Measurements from ENCODE around the gene CAPN12. TPM values are rescaled to one million over a fixed set of nuclear protein-coding genes. Genes with fewer than 3 reads are reported as not detected.

Gene CAPN12
- polyA plus RNA-seq, 1 of the 3 experiments (the other 2 are of a cell fraction) = 3.0 TPM

- peaks cover 49% of the 10 kb centered on the region; the same call in 1 of the 2 replicates for H3K79me2 ChIP-seq (ENCODE audit: insufficient read depth)
- peaks cover 68 to 73% of the 10 kb centered on the region in 2 experiments for H3K36me3 ChIP-seq (replicated peaks in 1 of 2; ENCODE audit: control insufficient read depth in 1 of 2, insufficient read depth in 2 of 2, low read length in 1 of 2)
- peaks cover 0 to 8% of the 10 kb centered on the region in 2 experiments; a peak in 1 of 4 replicates for H3K4me1 ChIP-seq (ENCODE audit: control insufficient read depth in 1 of 2, insufficient read depth in 2 of 2, low read depth in 1 of 2, low read length in 1 of 2)
- H4K20me1 ChIP-seq (ENCODE audit: insufficient read depth) = 0 out of 2 replicates have a peak, but pooled peaks cover 4% of the 10 kb centered on the region
- H3K9ac ChIP-seq = no peak overlapping the region
- no peak for DNase-seq
- H3K4me3 ChIP-seq (ENCODE audit: low read depth in 2 of 2, low read length in 1 of 2) = no peak overlapping the region
- no peak overlapping the region for H3K4me2 ChIP-seq
- no peaks in the 10 kb centered on the region for H3K27me3 ChIP-seq (ENCODE audit: insufficient read depth)
- WGBS (ENCODE audit: low lambda C conversion rate) = 95% methylated on average over 9 of the region's 14 CpGs
- no peak overlapping the region for H2AFZ ChIP-seq (ENCODE audit: low read depth)
- TF ChIP-seq MAX (IDR thresholded peaks at IDR 0.05; ENCODE audit: low read depth) = no peak
- no peak for TF ChIP-seq PBX3 (IDR thresholded peaks at IDR 0.05)
- TF ChIP-seq CTCF (IDR thresholded peaks at IDR 0.05) = no peak
- no peak for TF ChIP-seq GATA2 (CRISPR knock-in tag; IDR thresholded peaks at IDR 0.05)
- no peak for TF ChIP-seq TAF1 (IDR thresholded peaks at IDR 0.05; ENCODE audit: borderline replicate concordance, low read depth, low read length)
- TF ChIP-seq TCF12 (IDR thresholded peaks at IDR 0.05) = no peak
- TF ChIP-seq MXI1 (IDR thresholded peaks at IDR 0.05; ENCODE audit: low read depth, low read length) = no peak
- no peak for TF ChIP-seq SIN3A (IDR thresholded peaks at IDR 0.05; ENCODE audit: borderline replicate concordance, low read depth, low read length)
- TF ChIP-seq ZBTB33 (IDR thresholded peaks at IDR 0.05; ENCODE audit: borderline replicate concordance, low read depth) = no peak
- TF ChIP-seq RXRA (IDR thresholded peaks at IDR 0.05; ENCODE audit: borderline replicate concordance, low read depth) = no peak
- TF ChIP-seq GABPA (IDR thresholded peaks at IDR 0.05; ENCODE audit: low read depth) = no peak
- no peak overlapping the region; a peak in 1 of 4 replicates for H3K27ac ChIP-seq (ENCODE audit: low read depth in 2 of 2, low read length in 1 of 2)
- H3K9me2 ChIP-seq = no peaks in the 10 kb centered on the region
- ChIA-PET POLR2A (interaction anchor here (0.6 kb wide), 1 partner anchor 165 kb away, joined by 4 read pairs; no protein-coding TSS in a partner anchor), CTCF (interaction anchor here (0.7 to 1.9 kb wide), 2 partner anchors 9 to 14 kb away, joined by 3 to 4 read pairs; no protein-coding TSS in a partner anchor)
- H3K9me3 ChIP-seq = no peaks in the 10 kb centered on the region
- H3F3A ChIP-seq (replicated peaks; ENCODE audit: insufficient read depth) = peaks cover 5% of the 10 kb centered on the region
These were observed 29.9 kb downstream of the CAPN12 start for GRCh38 chr19:38714354-38714778.

GRCh38 chr19:38713865-38714264 lies 30.4 kb downstream of the CAPN12 start:
- 97% methylated on average over 14 of the region's 14 CpGs for WGBS (ENCODE audit: low lambda C conversion rate)
- no peak overlapping the region for H3K9ac ChIP-seq
- ChIA-PET CTCF (interaction anchor here (0.7 to 1.9 kb wide), 3 partner anchors 9 to 14 kb away, joined by 3 to 4 read pairs (median 3); no protein-coding TSS in a partner anchor), POLR2A (no interaction called here)
- 0 out of 2 replicates have a peak, but pooled peaks cover 4% of the 10 kb centered on the region for H4K20me1 ChIP-seq (ENCODE audit: insufficient read depth)
- no peak overlapping the region for H3K4me3 ChIP-seq (ENCODE audit: low read depth in 2 of 2, low read length in 1 of 2)
- H3K79me2 ChIP-seq (ENCODE audit: insufficient read depth) = peaks cover 52% of the 10 kb centered on the region; the same call in 1 of the 2 replicates
- H3K27ac ChIP-seq (ENCODE audit: low read depth in 2 of 2, low read length in 1 of 2) = no peak overlapping the region; a peak in 1 of 4 replicates
- peaks cover 0 to 4% of the 10 kb centered on the region in 2 experiments; a peak in 1 of 4 replicates for H3K4me1 ChIP-seq (ENCODE audit: control insufficient read depth in 1 of 2, insufficient read depth in 2 of 2, low read depth in 1 of 2, low read length in 1 of 2)
- H3K9me2 ChIP-seq = no peaks in the 10 kb centered on the region
- peaks cover 71 to 78% of the 10 kb centered on the region in 2 experiments for H3K36me3 ChIP-seq (replicated peaks in 1 of 2; ENCODE audit: control insufficient read depth in 1 of 2, insufficient read depth in 2 of 2, low read length in 1 of 2)
- no peaks in the 10 kb centered on the region for H3K27me3 ChIP-seq (ENCODE audit: insufficient read depth)
- peaks cover 6% of the 10 kb centered on the region for H3F3A ChIP-seq (replicated peaks; ENCODE audit: insufficient read depth)
- DNase-seq = no peak
- H3K4me2 ChIP-seq = no peak overlapping the region
- H3K9me3 ChIP-seq = no peaks in the 10 kb centered on the region
- no peak overlapping the region for H2AFZ ChIP-seq (ENCODE audit: low read depth)
- TF ChIP-seq CHD2 (IDR thresholded peaks at IDR 0.05; ENCODE audit: low read length, partially characterized antibody) (no peak), MXI1 (IDR thresholded peaks at IDR 0.05; ENCODE audit: low read depth, low read length) (no peak), FOXM1 (IDR thresholded peaks at IDR 0.05; ENCODE audit: low read depth) (no peak), POLR2AphosphoS5 (IDR thresholded peaks at IDR 0.05; ENCODE audit: low read depth, low read length) (no peak), IRF3 (IDR thresholded peaks at IDR 0.05; ENCODE audit: low read depth, low read length) (no peak), GATA2 (CRISPR knock-in tag; IDR thresholded peaks at IDR 0.05) (no peak), ZBTB33 (IDR thresholded peaks at IDR 0.05; ENCODE audit: borderline replicate concordance, low read depth) (no peak)
